Endothelial cell of umbilical vein (primary cell): ENCODE data around the gene OSBPL8.

Source experiments
- CTCF ChIP-seq, 2 donors: IDR thresholded peaks; 1 replicate in 1 of 2; 2 replicates in 1 of 2; pipeline ENCODE4 v1.5.1; 2011; ENCODE audit warnings: low read length in 2 of 2, mild to moderate bottlenecking in 2 of 2, moderate library complexity in 2 of 2, control low read depth in 1 of 2, inconsistent platforms in 1 of 2, low read depth in 1 of 2; ENCODE audit not compliant: insufficient read depth in 1 of 2; ENCODE audit errors: extremely low read depth in 1 of 2
- FOS ChIP-seq: IDR thresholded peaks from 2 replicates; pipeline ENCODE4 v1.6.1; 2011; ENCODE audit warnings: mild to moderate bottlenecking, low read length, moderate library complexity, borderline replicate concordance; ENCODE audit not compliant: insufficient read depth
- MAX ChIP-seq: IDR thresholded peaks from 2 replicates; pipeline ENCODE4 v1.6.1; 2011; ENCODE audit not compliant: insufficient read depth, insufficient read length
- MYC ChIP-seq: IDR thresholded peaks from one replicate; pipeline ENCODE4 v1.6.1; 2011; ENCODE audit warnings: mild to moderate bottlenecking, low read depth, low read length
- POLR2A ChIP-seq: IDR thresholded peaks from 2 replicates; pipeline ENCODE4 v1.6.1; 2012; ENCODE audit warnings: low read depth, mild to moderate bottlenecking, control low read depth, low read length
- POLR2AphosphoS5 ChIP-seq: IDR thresholded peaks from 2 replicates; pipeline ENCODE4 v1.6.1; 2012; ENCODE audit warnings: low read depth, mild to moderate bottlenecking, control low read depth, low read length, moderate library complexity; ENCODE audit not compliant: insufficient read depth

- TF ChIP-seq CTCF (IDR thresholded peaks at IDR 0.05; ENCODE audit: extremely low read depth in 1 of 2, insufficient read depth in 1 of 2, low read depth in 1 of 2, low read length in 2 of 2) = no peak
- no peak for TF ChIP-seq POLR2A
- no peak for TF ChIP-seq MAX
- TF ChIP-seq FOS = no peak
- no peak for TF ChIP-seq POLR2AphosphoS5
- TF ChIP-seq MYC = no peak
Observed at GRCh38 chr12:76544601-76545261, 14.8 kb downstream of the OSBPL8 start.
